Stimulated activated CD8-positive, alpha-beta memory T cell treated with anti-CD3 and anti-CD28 coated beads, Interleukin-15, amount 100 ng/mL, for 24 hours (primary cell): ENCODE results near the gene LRRC1.

Experiments used
- DNase-seq: peaks from one replicate; pipeline ENCODE4 v3.0.0-alpha.2; 2020; ENCODE audit warnings: low read depth

The LRRC1 gene

DNA sequence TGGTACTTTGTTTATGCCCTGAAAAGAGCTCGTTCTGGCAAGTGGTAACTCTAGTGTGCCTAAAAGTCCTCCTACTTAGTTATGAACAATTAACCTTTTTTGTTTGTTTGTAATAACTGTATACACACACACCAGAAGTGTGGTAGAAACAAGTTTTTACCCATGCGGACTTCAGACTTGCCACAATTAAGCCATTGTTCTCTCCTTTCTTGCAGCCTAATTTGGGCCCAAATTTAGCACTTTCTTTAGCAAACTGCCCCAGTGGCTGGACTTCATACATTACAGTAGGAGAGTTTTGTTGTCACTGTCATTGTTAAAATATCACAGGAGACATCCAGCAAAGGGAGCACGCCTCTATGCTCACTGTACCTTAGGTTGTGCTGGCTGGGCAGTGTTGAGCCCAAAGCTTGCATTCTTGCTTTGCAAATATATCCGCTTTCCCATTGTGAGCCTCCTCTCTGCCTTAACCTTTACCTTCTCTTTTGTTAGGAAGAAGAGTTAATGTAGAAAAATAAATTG lies 53.0 kb downstream of the LRRC1 start:
- no peak for DNase-seq

DNA sequence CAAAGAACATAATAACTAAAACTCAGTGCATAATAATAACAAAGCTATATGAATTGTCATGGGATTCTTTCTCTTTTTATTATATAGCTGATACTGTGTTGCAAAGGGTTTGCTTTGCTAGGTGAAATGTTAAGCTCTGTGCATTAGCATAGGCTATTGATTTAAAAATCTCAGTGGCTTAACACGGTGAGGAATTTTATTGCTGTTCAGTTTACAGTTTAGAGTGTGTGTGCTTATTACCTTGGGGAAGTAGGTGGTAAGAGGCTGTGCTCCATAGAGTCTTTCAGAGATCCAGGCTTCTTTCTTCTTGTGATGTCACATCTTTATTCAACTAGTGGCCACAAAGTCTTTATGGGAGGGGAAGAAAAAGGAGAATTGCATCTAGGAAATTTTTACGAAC lies 55.7 kb downstream of the LRRC1 start:
- no peak for DNase-seq

DNA sequence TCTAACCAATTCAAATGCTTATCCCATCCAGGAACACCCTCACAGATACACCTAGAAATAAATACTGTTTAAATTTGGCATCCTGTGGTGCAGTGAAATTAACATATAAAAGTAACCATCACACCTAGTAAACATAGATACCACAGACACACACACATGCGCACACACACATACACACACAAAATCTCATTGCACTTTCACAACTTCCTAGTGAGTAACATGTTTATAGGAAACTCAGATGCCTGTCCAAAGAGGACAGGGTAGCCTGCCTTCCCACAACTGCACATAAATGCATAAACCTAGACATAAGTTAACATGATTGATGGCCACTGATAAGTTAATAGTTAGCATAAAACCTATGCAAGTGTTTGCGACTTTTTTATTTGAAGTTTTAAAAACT lies 56.8 kb downstream of the LRRC1 start:
- no peak for DNase-seq

DNA sequence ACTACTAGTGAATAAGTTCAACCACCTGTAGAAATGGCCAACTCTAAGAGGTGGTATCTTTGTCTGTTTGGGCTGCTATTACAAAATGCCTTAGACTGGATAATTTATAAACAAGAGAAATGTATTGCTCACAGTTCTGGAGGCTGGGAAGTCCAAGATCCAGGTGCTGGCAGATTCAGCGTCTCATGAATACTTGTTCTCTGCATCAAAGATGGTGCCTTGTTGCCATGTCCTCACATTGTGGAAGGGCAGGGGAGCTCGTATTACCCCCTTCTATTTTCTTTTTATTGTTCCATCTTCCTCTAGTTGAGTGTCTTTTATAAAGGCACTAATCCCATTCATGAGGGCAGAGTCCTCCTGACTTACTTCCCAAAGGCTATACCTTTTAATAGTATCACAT lies 58.0 kb downstream of the LRRC1 start:
- no peak for DNase-seq

DNA sequence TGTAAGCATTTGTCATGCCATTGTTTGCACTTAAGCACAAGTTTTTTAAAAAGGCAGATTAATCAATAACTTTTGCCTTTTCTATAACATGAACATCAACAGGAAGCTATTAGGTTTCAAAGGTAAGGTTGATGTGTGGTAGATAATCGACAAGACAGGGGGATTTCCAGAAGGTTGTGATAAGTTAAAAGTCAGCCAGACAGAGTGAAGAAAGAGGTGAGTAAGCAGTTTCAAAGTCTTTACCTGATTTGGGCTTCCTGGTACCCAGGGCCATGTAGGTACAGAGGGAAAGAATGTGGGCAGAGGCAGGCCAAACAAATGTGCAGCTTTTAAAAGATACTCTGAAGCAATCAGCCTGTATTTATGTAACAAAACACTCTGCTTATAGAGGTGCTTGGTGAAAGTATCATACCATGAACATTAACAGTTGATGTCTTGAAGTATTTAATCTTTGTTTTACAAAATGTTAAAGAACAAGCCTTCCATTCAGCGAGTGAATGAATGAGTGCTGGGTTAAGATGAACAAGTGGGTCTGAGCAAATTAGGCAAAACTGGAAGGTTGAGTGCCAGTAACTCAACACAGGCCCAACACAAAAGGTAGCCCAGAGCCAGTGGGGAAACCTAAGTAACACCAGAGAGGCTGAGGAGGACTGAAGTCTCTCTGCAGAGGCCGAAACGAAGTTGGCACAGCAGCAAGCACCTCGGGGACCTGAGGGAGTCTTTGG lies 60.2 kb downstream of the LRRC1 start:
- no peak for DNase-seq

DNA sequence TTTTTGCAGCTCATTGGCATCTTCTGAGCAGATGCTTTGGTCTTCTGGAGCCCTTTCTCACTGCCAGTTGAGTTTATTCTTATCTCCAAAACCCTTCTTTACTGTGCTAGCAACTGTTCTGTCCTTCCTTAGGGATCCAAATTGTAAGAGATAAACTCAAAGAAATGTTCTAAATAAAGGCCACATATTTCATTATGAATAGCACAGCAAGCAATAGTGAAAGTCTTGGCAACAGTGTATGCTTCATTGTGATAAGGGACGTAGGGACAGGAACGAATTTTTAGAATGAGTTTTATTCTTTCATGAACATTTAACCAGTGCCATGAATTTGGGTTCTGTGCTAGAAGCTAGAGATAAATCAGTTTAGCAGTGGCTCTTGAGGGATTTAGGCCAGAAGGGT lies 61.1 kb downstream of the LRRC1 start:
- no peak for DNase-seq

DNA sequence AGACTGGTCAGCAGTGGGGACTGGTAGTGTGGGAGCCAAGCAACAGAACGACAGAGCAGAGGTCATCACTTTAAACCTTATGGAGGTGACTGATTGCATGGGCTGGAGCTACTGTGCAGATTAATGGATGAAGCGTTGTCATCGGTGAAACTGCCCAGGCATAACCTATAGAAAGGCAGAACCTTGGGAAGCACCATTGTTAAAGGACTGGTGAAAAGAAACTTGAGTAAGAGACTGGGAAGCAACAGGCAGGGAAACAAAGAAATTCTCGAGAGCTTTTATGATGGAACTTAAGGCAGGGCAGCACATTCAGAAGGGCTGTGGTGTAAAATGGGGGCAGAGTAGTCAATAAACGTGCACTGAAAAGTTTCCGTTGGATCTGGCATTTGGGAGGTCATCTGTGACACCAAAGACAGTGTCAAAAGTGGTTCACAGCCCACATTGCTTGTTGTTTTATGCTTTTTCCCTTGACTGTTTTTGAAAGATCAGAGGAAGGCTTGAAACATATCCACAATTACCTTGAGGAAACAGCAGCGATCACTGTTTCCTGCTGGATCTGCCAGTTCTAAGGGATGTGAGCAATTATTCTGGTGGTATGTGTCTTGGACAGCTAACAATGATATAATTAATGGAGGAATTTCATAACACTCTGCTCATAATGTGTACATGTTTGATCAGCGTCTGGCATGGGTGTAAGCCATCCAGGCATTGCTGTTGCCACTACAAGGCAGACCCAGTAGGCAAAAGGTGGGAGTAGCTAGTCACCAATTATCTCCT lies 62.7 kb downstream of the LRRC1 start:
- DNase-seq, result no peak

DNA sequence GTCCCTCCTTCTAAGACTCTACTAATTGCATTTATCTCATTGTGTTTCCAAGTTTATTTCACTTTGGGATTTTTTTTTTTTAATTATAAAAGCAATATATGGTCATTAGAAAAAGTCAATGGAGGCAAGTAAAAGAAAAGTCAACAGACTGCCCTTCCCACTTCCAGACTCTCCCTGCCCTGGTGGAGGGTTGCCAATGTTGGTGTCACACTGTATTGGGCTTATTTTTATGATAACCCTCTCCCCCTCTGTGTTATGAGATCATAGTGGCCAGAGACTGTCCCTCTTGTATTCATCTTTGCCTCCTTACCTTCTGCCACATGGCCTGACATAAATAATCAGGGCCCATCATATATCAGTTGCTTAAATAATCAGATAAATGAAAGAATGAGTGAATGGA lies 63.4 kb downstream of the LRRC1 start:
- DNase-seq, result no peak

DNA sequence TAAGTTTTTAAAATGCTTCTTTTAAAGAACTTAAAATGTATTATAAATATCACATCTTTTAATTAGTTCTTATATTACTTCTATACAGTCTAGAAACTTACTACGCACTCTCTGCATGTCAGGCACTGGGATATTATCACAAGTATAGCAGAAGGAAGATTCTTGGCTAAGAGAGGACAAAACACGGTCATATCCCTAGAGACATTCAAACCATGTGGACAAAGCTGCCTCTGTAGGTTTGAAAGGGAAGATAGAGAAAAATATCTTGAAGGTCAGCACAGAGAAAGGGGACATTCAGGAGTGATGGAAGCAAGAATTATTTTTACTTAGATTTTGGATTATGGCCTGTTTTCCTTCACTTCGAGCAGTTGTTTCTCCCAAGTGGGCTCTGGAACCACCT lies 64.1 kb downstream of the LRRC1 start:
- no peak for DNase-seq

DNA sequence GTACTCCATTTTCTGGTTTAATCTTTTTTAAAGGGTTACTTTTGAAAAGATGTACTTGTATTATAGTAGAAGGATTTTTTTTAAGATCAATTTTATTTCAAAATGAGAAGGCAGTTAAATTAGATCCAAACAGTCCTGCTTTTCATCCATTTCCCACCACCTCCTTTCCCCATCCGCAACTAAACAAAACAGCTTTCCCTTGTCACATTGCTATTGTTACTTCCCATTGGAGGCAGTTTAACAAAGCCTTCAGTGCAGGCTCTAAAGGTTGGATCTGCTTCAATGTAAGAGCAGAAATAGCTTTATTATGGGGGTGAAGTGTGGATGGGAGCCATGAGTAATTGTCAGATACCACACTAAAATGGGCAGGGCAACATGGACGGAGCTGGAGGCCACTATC lies 65.7 kb downstream of the LRRC1 start:
- DNase-seq, result no peak

DNA sequence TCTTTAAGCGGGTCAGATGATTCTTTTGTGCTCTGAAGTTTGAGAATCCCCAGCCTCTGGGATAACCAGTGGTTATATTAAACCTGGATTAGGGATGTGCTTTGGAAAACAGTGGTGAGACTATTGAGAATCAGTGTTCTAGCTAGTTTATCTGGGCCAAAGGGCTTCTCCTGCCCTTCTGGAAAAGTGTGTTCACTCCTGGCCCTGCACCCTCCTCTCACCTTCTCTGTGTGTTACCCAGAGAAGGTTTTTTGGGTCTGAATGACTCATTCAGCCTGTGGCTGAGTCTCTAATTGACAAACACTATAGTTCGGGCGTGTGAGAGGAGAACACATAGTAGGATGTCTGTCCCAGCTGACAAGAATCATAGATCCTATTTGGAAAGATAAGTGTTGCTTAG lies 66.7 kb downstream of the LRRC1 start:
- no peak for DNase-seq

DNA sequence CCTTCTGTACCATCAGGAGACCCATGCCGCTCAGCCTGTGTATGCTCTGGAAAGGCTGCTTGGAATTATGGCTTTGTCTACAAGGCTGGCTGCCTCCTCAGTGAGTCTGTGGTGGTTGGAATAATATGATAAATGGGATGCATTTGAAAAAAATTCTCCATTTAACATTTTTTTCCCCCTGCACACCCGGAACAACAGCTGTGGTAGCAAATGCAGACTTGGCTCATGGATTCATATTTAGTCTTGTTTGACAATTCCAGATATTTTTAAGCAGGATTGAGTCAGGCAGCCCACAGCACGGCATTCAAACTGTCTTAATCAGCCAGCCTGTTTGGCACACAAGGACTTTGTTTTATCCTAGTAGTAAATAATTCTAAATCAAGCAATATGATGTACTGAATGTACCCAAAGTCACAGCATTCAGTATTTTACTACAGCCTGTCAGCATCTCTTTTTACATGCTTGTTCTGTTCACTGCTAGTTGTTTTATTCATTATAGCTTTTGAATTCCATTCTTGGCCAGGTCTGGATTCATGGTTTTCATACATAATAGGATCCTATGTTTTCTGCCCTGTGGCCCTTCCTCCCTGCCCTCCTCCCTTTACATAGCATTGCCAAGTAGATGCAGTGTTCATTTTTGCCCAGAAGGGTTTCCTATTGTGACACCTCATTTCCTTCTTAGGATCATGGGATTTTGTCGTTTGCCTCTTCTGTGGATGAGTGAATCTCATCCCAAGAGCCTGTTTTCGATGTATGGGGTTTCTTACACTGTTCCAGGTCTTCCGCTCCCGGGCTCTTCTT lies 68.1 kb downstream of the LRRC1 start:
- no peak for DNase-seq

DNA sequence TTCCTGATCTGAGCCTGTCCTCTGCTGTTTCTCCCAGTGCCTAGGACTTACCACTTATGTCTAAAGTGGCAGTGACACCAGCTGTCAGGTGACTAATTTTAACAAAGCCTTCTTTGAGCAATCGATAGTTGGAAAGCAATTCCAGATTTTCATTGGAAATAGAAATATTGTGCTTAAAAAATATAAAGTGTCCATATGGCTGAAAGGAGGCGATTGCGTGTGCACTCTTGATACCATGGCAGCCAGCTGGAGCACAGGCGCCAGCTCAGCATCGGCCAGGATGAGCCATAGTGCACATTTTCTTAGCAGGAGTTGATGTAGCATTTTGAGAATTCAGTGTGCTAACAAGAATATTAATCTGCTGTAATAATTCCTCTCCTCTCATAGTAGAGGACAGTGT lies 70.0 kb downstream of the LRRC1 start:
- DNase-seq, result no peak

DNA sequence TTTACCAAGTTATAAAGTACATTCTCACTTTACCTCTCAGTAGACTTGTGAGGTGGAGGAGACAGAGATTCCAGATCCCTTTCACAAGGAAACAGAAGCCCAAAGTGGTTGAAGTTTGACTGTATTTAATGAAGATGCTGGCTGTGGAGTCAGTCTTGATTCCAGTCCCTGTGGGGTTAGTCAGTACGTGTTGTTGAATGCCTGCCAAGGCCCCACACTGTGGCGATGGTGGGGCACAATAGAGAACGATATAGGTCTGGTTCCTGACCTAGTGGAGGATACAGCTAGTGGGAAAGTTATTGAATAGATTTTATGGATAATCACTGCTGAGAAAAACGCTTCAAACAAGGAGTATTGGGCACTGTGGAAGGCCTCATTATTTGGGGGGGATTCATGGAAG lies 71.4 kb downstream of the LRRC1 start:
- no peak for DNase-seq

DNA sequence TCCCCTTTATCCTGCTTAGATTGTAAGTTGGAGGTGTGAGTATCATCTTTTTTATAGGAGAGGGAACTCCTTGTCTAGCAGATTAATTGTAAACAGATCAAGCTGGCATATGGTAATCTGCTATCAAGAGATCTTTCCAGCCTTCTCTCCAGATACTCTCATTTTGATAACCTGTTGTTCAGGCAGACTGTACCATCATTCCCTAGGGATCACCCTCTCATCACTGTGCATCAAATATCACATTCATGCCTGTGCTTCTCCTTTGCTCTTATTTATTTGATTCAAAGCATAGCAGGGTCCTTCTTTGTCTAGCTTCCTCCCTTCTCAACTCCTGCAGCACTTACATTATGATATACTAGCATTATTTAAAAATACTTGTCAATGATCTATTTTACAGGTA lies 73.8 kb downstream of the LRRC1 start:
- no peak for DNase-seq

DNA sequence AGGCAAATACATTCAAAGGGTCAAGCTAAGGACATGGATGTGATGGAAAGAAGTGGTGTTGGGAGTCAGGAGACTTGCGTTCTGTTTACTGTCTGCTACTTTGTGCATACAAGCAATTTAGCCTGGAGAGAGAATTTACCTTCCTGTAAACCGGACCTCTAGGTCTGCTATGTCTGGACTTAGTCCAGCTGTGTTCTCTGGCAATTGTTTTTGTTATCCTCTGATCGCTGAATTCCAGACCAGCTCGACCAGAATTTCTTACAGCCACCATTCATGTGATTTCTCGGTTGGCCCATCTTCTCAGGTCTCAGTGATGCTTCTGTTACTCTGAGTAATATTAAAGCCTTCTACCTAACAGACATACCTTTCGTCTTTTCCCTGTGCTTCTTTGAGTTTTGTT lies 75.2 kb downstream of the LRRC1 start:
- DNase-seq, result no peak

DNA sequence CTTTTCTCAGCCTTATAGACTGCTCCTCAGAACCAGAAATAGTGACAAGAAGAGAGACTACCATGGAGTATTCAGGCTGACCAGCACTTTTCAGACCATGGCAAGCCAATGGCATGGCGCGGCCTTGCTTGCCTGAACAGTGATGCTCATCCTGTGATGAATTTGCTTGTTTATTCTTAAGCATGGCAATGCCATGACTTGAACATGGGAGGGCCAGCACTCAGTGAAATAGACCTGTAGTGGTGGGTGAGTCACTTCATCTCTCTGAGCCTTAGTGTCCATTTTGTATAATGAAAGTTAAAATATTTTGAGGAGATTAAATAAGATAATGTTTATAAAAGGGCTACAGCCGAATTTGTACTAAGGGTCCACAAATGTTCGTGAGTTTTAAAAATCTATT lies 79.1 kb downstream of the LRRC1 start:
- DNase-seq, result no peak

DNA sequence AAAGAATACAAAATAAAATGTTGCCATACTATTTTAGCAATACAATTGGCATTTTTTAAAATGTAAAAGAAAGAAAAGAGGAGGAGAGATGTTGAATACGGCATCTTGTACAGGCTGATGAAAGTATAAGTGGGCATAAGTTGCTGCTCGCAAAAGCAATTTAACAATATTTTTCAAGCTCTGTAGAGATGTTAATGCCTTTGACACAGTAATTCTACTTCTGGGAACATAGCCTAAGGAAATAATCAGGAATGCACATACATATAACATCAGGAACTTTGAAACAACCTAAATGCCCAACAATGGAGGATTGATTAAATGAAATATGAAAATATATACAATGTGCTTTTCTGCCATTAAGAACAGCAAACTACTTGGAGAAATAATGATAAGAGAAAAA lies 80.2 kb downstream of the LRRC1 start:
- no peak for DNase-seq

DNA sequence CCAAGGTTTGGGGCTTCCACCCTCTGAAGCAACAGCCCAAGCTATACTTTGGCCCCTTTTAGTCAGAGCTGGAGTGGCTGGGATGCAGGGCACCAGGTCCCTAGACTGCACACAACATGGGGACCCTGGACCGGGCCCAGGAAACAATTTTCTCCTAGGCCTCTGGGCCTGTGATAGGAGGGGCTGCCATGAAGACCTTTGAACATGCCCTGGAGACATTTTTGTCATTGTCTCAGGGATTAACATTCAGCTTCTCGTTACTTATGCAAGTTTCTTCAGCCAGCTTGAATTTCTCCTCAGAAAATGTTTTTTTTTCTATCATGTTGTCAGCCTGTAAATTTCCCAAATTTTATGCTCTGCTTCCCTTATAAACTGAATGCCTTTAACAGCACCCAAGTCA lies 82.3 kb downstream of the LRRC1 start:
- no peak for DNase-seq

DNA sequence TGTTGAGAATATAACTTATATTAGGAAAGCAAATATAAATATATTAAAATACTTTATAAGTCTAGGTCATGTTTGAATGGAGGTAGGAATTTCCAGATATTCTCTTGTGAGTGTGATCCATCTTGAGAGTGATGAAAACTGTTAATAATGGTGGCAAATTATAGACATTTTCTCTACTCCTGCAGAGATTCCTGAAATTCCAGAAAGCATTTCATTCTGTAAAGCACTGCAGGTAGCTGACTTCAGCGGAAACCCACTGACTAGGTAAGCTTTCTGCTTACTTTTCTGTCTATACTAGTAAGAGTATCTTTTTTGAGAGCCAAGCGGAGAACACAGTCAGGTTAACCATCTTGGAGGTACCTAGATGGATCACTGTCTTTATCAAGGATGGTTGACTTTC lies 84.0 kb downstream of the LRRC1 start:
- no peak for DNase-seq

DNA sequence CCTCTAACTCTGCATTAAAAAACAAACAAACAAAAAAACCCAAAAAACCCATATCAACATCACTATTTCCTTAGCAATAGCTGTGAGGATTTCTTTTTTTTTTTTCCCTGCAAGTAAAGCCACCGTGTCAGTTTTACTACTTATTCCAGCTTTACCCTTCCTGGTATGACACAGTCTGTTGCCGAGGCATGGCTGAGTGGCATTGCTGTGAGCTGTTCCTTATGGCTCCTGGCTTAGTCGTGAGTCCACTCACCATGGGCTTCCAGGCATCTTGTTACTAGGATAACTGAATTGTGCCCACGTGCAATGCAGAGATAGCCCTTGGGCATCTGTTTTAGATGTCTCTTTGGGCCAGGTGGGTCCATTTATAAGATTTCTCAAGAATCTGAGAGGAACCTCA lies 84.8 kb downstream of the LRRC1 start:
- DNase-seq, result no peak

DNA sequence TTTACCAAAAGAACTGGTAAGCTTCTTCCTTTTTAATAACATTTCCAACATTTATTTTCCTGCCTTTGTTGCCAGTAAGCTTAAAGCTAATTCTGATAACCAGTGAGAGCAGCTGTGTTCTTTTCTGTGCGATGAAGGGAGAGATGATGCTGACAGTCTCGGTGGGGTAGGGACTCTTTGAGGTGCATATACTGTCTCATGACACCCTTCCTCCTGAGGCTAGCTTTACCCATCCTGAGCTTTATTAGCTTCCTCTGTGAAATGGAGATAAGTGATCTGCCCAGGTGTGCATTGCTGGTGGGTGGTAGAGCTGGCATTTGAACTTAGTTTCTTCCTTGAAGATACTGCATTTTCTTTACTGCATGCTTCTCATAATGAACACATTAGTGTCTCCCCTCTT lies 92.5 kb downstream of the LRRC1 start:
- no peak for DNase-seq

DNA sequence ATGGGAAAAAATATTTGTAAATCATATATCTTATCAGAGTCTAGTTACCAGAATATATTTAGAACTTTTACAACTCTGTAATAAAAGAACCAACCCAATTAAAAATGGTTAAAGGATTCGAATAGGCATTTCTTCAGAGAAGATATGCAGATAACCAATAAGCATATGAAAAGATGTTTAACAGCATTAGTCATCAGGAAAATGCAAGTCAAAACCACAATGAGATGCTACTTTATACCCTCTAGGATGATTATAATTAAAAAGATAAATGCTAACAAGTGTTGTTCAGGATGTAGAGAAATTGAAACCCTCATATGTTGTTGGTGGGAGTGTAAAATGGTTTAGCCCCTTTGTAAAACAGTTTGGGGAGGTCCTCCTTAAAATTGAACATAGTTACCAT lies 94.1 kb downstream of the LRRC1 start:
- DNase-seq, result no peak
